IPS DF 4.7 (cell line): ENCODE data around the gene DYSF.
"Not testable (repeated sequence)": the region's sequence is repeated elsewhere in the genome, so short reads cannot be mapped to it uniquely, and the experiment has no call there.

ENCODE experiments used
- DNase-seq: peaks from one replicate; pipeline ENCODE4 v3.0.0-alpha.2; 2013; ENCODE audit warnings: low spot score; ENCODE audit errors: extremely low read depth

The DYSF gene

GRCh38 chr2:71453404-71454220 lies at the start of gene DYSF:
Gene DYSF (plus strand): TSS chr2:71453561.
- no peak for DNase-seq

GRCh38 chr2:71409611-71410010 lies 43.8 kb upstream of the DYSF start:
- DNase-seq, result no peak

DNA sequence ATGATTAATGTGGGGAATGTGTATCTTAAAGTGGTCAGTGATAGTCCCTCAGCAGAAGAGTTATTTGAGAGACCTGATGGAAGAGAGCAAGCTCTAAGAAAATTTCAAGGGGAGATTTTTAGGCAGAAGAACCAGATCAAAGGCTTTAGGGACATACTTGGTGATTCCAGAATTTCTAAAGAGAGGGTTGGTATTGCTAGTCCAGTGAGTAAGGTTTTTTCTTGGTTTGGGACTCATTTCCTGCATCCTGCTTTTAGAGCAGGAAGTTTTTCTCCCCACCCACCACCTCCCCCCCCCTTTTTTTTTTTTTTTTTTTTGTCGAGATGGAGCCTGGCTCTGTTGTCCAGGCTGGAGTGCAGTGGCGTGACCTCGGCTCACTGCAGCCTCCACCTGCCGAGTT lies 42.7 kb upstream of the DYSF start:
- no peak for DNase-seq

- DNase-seq, result not testable (repeated sequence)
Observed at GRCh38 chr2:71416866-71417265, 36.5 kb upstream of the DYSF start.

- no peak for DNase-seq
Observed at GRCh38 chr2:71417300-71418202, 35.8 kb upstream of the DYSF start.

- DNase-seq, result no peak
Observed at GRCh38 chr2:71419145-71419544, 34.2 kb upstream of the DYSF start.

GRCh38 chr2:71419976-71420375 lies 33.4 kb upstream of the DYSF start:
- DNase-seq, result no peak

DNA sequence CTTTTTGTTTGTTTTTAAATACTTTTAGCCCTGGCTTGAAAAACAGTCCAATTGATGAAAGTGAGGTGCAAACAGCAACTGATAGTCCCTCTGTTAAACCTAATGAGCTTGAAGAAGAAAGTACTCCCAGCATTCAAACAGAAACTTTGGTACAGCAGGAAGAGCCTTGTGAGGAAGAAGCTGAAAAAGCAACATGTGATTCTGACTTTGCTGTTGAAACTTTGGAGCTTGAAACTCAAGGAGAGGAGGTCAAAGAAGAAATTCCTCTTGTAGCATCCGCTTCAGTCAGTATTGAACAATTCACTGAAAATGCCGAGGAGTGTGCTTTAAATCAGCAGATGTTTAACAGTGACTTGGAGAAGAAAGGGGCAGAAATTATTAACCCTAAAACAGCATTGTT lies 30.6 kb upstream of the DYSF start:
- DNase-seq, result no peak

GRCh38 chr2:71423817-71424420 lies 29.4 kb upstream of the DYSF start:
- no peak for DNase-seq

- DNase-seq, result no peak
Observed at GRCh38 chr2:71426721-71427120, 26.6 kb upstream of the DYSF start.

GRCh38 chr2:71428472-71429383 lies 24.6 kb upstream of the DYSF start:
- no peak for DNase-seq

DNA sequence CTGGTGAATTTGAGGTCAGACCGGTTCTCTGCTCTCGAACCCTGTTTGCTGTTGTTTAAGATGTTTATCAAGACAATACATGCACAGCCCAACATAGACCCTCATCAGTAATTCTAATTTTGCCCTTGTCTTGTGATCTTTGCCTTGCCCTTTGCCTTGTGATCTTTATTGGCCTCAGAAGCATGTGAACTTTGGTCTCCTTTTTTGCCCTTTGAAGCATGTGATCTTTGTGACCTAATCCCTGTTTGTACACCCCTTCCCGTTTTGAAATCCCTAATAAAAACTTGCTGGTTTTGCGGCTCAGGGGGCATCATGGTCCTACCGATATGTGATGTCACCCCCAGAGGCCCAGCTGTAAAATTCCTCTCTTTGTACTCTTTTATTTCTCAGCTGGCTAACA lies 8.2 kb upstream of the DYSF start:
- not testable (repeated sequence) for DNase-seq

- no peak for DNase-seq
Observed at GRCh38 chr2:71446505-71446904, 6.9 kb upstream of the DYSF start.

DNA sequence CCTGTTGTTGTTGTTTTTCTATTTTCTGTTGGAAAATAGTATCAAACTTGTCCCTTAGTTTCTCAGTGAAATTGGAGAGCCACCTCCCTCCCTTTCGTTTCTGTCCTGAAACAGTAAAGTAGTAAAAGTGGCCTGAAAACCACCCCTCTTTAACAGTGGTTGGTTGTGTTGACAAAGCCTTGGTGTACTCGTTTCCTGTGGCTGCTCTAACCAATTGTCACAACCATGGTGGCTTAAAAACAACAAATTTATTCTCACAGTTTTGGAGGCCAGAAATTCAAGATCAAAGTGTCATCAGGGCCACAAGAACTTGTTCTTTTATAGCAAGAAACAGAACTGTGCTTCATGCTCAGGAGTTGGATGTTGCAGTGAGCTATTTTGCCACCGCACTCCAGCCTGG lies 4.0 kb upstream of the DYSF start:
- DNase-seq, result no peak

- DNase-seq, result no peak
Observed at GRCh38 chr2:71451705-71452104, 1.7 kb upstream of the DYSF start.

DNA sequence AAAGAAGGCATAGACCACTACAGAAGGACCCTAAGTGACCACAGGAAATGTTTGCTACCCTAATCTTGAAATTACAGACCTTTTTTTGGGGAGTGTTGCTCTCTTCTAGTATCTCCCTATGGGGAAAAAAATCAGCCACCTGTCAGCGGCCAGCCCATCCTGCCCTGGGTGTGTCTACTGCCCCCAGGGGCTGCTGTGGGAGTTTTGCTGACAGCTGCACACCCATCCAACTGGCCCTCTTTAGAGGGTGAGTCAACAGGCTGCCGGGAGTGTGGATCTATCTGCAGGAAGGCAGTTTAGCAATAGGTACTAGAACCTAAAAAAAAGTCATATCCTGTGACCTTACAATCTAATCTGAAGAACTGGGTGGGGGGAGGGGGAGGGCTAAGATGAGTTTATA lies 796 bp upstream of the DYSF start:
- no peak for DNase-seq

GRCh38 chr2:71454221-71455010 lies 1.1 kb downstream of the DYSF start:
- DNase-seq, result no peak

DNA sequence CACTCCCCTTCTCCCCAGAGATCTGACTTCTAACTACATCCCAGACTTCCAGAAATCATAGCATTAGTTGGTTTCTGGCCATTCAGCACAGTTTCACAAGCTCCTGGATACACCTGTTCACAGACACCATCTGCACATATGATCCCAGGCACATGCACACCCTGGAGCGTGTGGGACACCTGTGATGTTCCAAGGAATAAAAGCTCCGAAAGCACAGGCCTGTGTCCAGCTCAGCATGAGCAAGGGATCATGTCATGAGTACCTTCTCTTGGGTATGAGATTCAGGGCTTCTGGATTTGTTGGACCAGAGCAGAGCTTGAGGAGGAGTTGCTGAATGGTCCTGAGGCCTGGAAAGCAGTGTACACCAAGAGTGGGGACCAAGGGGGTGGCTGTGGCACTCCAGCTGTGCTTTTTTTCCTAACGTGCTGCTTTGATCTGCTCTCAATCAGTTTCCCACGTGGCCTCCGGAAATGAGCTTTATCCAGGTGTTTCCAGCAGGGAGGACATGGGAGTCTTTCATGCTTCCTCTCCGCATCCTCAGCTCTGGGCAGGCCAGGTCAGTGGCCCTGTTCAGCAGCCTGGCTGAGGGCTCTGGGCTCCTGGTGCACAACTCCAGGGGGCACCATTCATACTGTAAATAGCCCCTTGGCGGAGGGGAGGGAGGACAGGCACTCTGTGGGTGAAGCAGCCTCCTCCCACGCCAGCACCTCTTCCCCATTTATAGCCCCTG lies 1.8 kb downstream of the DYSF start:
- no peak for DNase-seq

- DNase-seq, result no peak
Observed at GRCh38 chr2:71455741-71456569, 2.6 kb downstream of the DYSF start.
